Ureter (tissue), 1 donor: ENCODE measurements around the gene ERN2. TPM values are rescaled to one million over a fixed set of nuclear protein-coding genes. Genes with fewer than 3 reads are reported as not detected.
"Not testable (repeated sequence)": the region's sequence is repeated elsewhere in the genome, so short reads cannot be mapped to it uniquely, and the experiment has no call there.

ENCODE experiments used
- DNase-seq: peaks from one replicate; pipeline ENCODE4 v3.0.0-alpha.2; 2020; ENCODE audit warnings: low spot score
- total RNA-seq: library from RNA; stranded (reverse); gene quantifications from one replicate; pipeline ENCODE4 v1.2.4, GENCODE V29; 2023
- donor health status: DM: yes; HTN: yes; CAD: no.

Gene ERN2
- total RNA-seq = 87.6 TPM

GRCh38 chr16:23712976-23713375 is at the start of gene ERN2:
Gene ERN2 (minus strand): TSS chr16:23713222. CDS start chr16:23713187, 35 bp downstream.
- no peak for DNase-seq

DNA sequence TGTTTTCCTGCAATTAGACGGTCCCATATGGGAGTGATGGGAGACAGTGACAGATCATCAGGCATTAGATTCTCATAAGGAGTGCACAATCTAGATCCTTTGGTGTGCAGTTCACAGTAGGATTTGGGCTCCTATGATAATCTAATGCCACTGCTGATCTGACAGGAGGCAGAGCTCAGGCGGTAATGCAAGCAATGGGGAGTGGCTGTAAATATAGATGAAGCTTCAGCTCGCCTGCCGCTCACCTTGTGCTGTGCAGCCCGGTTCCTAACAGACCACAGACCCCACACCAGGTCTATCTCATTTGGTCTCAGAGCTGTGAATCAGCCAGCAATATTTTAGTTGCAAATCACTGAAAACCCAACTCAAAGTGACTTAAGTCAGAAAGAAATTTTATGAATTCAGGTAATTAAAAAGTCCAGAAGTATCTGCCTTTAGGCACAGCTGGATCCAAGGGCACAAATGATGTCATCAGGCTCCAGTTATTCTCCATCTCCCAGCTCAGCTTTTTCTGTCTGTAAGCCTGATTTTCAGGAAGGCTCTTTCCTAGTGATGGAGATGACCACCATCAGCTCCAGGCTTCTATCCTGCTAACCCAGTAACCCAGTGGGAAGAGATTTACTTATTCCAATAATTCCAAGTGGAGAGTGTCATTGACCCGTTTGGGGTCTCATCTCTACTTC is 45.1 kb upstream of the ERN2 start:
- DNase-seq = no peak

GRCh38 chr16:23757116-23757515 is 44.1 kb upstream of the ERN2 start:
- no peak for DNase-seq

- DNase-seq = no peak
Measured at GRCh38 chr16:23755484-23755809, 42.4 kb upstream of the ERN2 start.

GRCh38 chr16:23754594-23755483 is 41.8 kb upstream of the ERN2 start, which contains the start of gene CHP2:
Gene CHP2 (plus strand): TSS chr16:23755026. CDS start chr16:23755050, 24 bp downstream.
- DNase-seq = peak; percentile 56

- no peak for DNase-seq
Measured at GRCh38 chr16:23753908-23754593, 41.0 kb upstream of the ERN2 start.

DNA sequence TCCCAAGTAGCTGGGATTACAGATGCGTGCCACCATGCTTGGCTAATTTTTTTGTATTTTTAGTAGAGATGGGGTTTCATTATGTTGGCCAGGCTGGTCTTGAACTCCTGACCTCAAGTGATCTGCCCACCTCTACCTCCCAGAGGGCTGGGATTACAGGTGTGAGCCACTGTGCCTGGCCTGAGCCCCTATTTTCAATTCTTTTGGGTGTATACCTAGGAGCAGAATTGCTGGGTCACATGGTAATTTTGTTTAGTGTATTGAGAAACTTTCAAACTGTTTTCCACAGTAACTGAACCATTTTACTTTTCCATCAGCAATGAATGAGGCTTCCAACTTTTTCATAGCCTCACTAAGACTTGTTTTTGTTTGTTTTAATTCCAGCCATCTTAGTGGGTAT is 38.0 kb upstream of the ERN2 start:
- DNase-seq = not testable (repeated sequence)

- DNase-seq = no peak
Measured at GRCh38 chr16:23748630-23749029, 35.6 kb upstream of the ERN2 start.

- DNase-seq = no peak
Measured at GRCh38 chr16:23745263-23745662, 32.2 kb upstream of the ERN2 start.

DNA sequence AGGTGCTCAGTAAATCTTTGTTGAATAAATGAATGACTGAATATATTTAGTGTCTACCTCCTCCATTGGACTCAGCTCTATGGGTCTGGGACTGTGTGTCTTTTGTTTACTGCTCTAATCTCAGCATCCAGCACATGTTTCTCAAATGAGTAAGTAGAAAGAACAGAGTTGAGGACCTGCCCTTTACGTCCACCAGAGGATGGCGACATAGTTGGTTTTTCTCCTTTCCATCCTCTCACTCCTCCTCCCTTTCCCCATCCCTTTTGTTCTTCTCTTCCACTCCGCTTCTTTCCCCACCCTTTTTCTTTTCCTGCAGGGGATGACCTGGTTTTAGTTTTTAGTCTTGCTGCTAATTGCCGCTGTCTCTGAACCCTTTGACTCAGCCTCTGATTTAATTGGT is 29.7 kb upstream of the ERN2 start:
- no peak for DNase-seq

DNA sequence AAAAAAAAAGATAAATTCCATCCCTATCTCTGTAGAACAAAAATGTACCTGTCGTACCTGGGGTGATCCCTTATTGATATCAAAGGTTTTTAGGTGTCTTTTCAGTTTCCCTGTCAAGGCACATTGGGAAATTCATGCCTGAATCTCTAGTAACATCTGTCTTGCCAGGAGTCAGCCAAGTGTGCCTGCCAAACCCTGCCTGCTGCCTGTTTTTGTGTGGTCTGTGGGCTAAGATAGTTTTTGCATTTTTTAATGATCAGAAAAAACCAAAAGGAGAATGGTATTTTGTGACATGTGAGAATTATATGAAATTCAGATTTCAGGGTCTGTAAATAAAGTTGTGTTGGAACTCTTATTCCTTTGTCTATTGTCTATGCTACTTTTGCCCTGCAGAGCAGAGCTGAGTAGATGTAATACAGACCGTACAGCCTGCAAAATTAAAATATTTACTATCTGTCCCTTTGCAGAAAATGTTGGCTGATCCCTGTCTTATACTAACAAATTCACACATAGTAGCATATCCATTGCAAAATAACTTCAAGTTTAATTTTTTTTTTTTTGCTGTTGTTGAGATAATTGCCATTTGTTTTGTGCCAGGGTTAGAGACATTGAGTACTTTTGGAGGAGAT is 28.8 kb upstream of the ERN2 start:
- no peak for DNase-seq

- DNase-seq = no peak
Measured at GRCh38 chr16:23739516-23739915, 26.5 kb upstream of the ERN2 start.

DNA sequence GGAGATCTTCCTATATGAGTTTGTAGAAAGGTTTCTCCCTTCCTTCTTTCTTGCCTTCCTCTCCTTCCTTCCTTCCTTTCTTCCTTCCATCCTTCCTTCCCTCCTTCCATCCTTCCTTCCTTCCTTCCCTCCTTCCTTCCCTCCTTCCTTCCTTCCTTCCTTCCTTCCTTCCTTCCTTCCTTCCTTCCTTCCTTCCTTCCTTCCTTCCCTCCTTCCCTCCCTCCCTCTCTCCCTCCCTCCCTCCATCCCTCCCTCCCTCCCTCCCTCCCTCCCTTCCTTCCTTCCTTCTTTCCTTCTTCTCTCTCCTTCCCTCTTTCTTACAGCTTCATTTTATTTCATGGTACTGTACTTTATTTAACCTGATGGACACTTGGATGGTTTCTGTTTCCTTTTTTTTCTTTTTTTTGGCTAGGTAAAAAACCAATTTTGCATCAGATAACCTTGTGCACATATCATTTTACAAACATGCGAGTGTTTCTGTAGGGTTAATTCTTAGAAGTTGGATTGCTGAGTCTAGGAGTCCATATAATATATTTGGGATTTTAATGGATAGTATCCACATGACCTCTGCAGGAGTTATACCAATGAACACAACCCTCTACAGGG is 24.5 kb upstream of the ERN2 start:
- DNase-seq = not testable (repeated sequence)

DNA sequence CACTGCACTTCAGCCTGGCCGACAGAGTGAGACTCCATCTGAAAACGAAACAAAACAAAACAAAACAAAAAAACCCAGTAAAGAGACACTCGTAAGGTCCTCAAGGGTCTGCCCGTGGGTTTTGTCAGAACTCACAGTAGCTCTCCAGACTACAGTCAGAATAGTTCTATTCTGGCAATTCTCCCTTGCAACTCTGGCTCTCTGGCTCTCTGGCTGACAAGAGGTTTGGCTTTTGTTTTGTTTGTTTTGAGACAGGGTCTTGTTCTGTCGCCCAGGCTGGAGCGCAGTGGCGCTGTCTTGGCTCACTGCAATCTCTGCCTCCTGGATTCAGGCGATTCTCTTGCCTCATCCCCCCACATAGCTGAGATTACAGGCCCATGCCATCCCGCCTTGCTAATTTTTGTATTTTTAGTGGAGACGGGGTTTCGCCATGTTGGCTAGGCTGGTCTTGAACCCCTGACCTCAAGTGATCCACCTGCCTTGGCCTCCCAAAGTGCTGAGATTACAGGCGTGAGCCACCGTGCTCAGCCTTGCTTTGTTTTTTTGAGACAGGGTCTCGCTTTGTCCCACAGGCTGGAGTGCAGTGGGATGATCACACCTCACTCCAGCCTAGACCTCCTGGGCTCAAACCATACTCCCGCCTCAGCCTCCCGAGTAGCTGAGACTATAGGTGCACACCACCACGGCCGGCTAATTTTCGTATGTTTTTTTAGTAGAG is 21.3 kb upstream of the ERN2 start:
- no peak for DNase-seq

- peak; percentile 69 for DNase-seq
Measured at GRCh38 chr16:23729503-23730424, 16.7 kb upstream of the ERN2 start.

GRCh38 chr16:23728112-23728477 is 15.1 kb upstream of the ERN2 start:
- DNase-seq = no peak

- no peak for DNase-seq
Measured at GRCh38 chr16:23726710-23727109, 13.7 kb upstream of the ERN2 start.

- no peak for DNase-seq
Measured at GRCh38 chr16:23724785-23725131, 11.7 kb upstream of the ERN2 start.

- DNase-seq = no peak
Measured at GRCh38 chr16:23724096-23724784, 11.2 kb upstream of the ERN2 start.
